HL-60 (cell line): ENCODE data around the gene MYCN.

Source experiments
- DNase-seq, 2 experiments: peaks; one replicate each; pipeline ENCODE4 v3.0.0-alpha.2; 2010 to 2020; ENCODE audit warnings: low read depth in 1 of 2, low spot score in 1 of 2
- H3K27ac ChIP-seq: fragments of 250-450 bp; sonication (Bioruptor Pico); replicated peaks from 2 replicates; pipeline ENCODE4 v1.5.1; 2020; ENCODE audit warnings: mild to moderate bottlenecking, moderate library complexity
- H3K27me3 ChIP-seq: fragments of 250-450 bp; sonication (Bioruptor Pico); 2 replicates; pipeline ENCODE4 v1.5.1; 2021; ENCODE audit warnings: mild to moderate bottlenecking, moderate library complexity; ENCODE audit not compliant: insufficient read depth, poor library complexity, severe bottlenecking
- H3K4me3 ChIP-seq: replicated peaks from 2 replicates; pipeline ENCODE4 v1.5.1; 2011; ENCODE audit warnings: mild to moderate bottlenecking, control low read depth, low read length; ENCODE audit not compliant: insufficient read depth
- GABPA ChIP-seq: IDR thresholded peaks from 2 replicates; pipeline ENCODE4 v1.6.1; 2012; ENCODE audit warnings: low read depth
- POLR2AphosphoS5 ChIP-seq: IDR thresholded peaks from 2 replicates; pipeline ENCODE4 v1.6.1; 2012; ENCODE audit warnings: low read depth
- SPI1 ChIP-seq: IDR thresholded peaks from 2 replicates; pipeline ENCODE4 v1.6.1; 2012; ENCODE audit warnings: low read depth, mild to moderate bottlenecking, borderline replicate concordance
- TF ChIP-seq, protein P1 (sequence below): IDR thresholded peaks from 2 replicates; pipeline ENCODE4 v1.6.1; 2012; ENCODE audit warnings: low read depth; ENCODE audit not compliant: insufficient replicate concordance
- TF ChIP-seq, protein P2 (sequence below): IDR thresholded peaks from one replicate; pipeline ENCODE4 v1.5.1; 2011; ENCODE audit warnings: low read length, control low read depth, inconsistent platforms; ENCODE audit not compliant: insufficient read depth

Gene MYCN

DNA sequence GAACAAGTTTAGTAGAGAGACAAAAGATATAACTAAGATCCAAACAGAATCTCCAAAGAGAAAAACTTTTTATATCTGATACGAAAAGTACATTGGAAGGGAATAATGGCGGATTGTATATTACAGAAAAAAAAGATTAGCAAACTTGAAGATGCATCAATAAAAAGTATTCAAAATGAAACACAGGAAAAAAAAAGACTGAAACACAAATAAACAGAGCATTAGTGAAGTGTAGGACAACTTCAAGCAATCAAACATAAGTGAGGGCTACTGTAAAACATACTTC, 41.1 kb upstream of the MYCN start:
- no peak for DNase-seq
- TF ChIP-seq, protein P1, sequence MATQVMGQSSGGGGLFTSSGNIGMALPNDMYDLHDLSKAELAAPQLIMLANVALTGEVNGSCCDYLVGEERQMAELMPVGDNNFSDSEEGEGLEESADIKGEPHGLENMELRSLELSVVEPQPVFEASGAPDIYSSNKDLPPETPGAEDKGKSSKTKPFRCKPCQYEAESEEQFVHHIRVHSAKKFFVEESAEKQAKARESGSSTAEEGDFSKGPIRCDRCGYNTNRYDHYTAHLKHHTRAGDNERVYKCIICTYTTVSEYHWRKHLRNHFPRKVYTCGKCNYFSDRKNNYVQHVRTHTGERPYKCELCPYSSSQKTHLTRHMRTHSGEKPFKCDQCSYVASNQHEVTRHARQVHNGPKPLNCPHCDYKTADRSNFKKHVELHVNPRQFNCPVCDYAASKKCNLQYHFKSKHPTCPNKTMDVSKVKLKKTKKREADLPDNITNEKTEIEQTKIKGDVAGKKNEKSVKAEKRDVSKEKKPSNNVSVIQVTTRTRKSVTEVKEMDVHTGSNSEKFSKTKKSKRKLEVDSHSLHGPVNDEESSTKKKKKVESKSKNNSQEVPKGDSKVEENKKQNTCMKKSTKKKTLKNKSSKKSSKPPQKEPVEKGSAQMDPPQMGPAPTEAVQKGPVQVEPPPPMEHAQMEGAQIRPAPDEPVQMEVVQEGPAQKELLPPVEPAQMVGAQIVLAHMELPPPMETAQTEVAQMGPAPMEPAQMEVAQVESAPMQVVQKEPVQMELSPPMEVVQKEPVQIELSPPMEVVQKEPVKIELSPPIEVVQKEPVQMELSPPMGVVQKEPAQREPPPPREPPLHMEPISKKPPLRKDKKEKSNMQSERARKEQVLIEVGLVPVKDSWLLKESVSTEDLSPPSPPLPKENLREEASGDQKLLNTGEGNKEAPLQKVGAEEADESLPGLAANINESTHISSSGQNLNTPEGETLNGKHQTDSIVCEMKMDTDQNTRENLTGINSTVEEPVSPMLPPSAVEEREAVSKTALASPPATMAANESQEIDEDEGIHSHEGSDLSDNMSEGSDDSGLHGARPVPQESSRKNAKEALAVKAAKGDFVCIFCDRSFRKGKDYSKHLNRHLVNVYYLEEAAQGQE: no peak
- TF ChIP-seq, protein P2, sequence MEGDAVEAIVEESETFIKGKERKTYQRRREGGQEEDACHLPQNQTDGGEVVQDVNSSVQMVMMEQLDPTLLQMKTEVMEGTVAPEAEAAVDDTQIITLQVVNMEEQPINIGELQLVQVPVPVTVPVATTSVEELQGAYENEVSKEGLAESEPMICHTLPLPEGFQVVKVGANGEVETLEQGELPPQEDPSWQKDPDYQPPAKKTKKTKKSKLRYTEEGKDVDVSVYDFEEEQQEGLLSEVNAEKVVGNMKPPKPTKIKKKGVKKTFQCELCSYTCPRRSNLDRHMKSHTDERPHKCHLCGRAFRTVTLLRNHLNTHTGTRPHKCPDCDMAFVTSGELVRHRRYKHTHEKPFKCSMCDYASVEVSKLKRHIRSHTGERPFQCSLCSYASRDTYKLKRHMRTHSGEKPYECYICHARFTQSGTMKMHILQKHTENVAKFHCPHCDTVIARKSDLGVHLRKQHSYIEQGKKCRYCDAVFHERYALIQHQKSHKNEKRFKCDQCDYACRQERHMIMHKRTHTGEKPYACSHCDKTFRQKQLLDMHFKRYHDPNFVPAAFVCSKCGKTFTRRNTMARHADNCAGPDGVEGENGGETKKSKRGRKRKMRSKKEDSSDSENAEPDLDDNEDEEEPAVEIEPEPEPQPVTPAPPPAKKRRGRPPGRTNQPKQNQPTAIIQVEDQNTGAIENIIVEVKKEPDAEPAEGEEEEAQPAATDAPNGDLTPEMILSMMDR: no peak
- TF ChIP-seq POLR2AphosphoS5: no peak
- no peak for TF ChIP-seq SPI1
- TF ChIP-seq GABPA: no peak
- no peak overlapping the region for H3K27ac ChIP-seq
- no peak overlapping the region for H3K4me3 ChIP-seq
- H3K27me3 ChIP-seq: no peaks in the 10 kb centered on the region

DNA sequence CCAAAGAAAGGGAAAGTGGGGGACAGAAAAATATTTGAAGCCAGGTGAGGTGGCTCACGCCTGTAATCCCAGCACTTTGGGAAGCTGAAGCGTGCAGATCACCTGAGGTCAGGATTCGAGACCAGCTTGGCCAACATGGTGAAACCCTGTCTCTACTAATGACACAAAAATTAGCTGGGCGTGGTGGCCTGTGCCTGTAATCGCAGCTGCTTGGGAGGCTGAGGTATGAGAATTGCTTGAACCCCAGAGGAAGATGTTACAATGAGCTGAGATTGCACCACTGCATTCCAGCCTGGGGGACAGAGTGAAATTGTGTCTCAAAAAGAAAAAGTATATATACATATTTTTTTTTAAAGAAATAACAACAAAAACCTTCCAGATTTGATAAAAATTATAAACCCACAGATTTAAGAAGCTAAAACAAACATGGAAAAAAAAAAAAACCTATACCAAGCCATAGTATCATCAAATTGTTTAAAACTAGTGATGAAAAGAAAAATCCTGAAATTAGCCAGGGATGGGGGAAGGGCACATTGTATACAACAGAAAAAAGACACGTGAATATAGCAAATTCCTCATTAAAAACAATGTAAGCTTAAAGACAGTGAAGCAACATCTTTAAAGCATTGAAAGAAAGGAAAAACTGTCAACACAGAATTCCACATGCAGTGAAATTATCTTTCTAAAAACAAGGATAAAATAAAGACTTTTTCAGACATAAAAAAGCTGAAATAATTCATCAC, 40.4 kb upstream of the MYCN start:
- DNase-seq: no peak
- H3K27me3 ChIP-seq: no peaks in the 10 kb centered on the region
- no peak overlapping the region for H3K27ac ChIP-seq
- no peak for TF ChIP-seq GABPA
- no peak for TF ChIP-seq SPI1
- no peak for TF ChIP-seq POLR2AphosphoS5
- TF ChIP-seq, protein P2: no peak
- TF ChIP-seq, protein P1: no peak
- H3K4me3 ChIP-seq: no peak overlapping the region

DNA sequence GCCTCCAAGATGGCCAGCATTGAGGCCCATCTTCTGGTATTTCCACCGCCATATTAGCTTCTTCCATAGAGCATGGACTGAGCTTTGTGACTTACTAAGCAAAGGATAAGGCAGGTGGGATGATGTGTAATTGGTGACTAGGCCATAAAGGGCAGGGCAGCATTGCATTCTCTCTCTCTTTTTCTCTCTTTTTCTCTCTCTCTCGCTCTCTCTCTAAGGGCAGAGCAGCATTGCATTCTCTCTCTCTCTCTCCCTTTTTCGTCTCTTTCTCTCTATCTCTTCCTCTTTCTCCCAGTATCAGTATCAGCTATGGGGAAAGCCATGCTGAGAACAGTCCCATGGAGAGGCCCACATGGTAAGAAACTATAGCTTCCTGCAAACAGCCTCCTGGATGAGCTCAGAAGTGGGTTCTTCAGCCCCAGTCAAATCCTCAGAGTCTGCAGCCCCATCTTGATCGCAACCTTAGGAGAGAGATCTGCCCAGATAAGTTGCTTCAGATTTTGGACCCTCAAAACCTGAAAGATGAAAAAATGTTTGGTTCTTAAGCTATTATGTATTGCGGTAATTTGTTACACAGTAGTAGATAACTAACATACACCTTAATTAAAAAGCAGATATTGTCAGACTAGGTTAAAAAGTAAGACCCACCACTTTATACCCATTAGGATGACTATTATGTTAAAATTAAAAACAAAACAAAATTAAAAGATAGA, 39.1 kb upstream of the MYCN start:
- TF ChIP-seq, protein P1: no peak
- TF ChIP-seq GABPA: no peak
- TF ChIP-seq SPI1: no peak
- TF ChIP-seq, protein P2: no peak
- no peak for TF ChIP-seq POLR2AphosphoS5
- Histone ChIP-seq H3K27ac (no peak overlapping the region), H3K27me3 (no peaks in the 10 kb centered on the region), H3K4me3 (no peak overlapping the region)
- DNase-seq: no peak
